GM21723 (cell line): ENCODE data around the gene DCAF8L2.
A peak's percentile ranks its signal among the peaks of the same experiment; 100 is the strongest.
"Not testable (repeated sequence)": the region's sequence is repeated elsewhere in the genome, so short reads cannot be mapped to it uniquely, and the experiment has no call there.

Source experiments
- ATAC-seq: cut with Tn5 transposase; IDR thresholded peaks from one replicate; pipeline ENCODE4 v1.9.1; 2021; ENCODE audit warnings: mild to moderate bottlenecking, moderate library complexity; ENCODE audit not compliant: unreplicated experiment

Gene DCAF8L2

DNA sequence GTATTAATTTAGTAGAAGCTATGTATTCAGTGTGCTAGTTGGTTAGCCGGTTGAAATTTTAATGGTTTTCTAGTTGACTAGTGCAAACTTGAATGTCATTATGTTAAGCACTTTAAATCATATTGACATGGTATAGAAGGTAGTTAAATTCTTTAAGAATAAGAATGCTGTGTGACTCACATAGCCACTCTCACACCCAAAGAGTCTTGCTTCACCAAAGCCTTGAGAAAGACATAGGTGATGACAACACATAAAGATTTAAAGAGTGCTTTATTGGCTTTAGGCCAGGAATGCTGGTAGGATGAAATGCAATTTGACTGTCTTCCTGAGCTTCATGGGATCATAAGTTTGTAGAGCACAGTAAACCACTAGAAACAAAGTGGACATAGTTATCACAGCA, 85.3 kb downstream of the DCAF8L2 start:
- ATAC-seq = no peak

DNA sequence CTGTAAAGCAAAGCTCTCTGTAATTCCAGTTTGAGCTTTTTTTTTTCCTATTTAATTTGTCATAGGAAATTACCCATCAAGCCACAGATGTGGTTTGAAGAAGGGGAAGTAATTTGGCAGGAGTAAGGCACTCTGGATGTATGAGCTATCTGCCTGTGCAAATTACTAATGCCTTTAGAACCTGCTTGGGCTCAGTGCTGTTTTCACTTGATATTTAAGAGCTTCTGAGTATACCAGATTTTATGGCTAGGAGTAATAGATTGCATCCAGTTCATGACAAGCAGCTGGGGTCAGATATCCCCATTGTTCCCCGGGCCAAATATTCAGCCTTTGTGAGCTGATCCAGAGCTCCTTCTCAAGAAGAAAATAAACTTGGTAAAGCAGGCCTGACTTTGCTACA, 89.1 kb downstream of the DCAF8L2 start:
- ATAC-seq = no peak

DNA sequence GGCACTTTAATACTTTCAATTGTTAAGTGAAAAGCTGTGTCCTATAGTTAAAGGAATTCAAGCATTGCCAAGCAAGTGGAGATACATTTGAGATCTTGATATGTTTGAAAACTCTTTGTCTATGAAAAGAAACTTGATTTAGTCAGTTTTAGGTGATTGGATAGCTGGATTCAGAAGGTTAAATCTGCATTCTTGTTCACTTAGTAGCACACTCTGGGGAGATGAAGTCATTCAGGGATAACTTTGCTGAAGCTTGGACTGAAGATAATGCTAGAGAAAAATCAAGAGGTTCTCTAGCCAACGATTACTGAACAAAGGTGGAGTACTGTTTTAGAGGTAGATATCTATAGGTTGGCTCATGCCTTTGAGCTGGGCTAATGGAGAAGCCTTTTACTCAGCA, 90.6 kb downstream of the DCAF8L2 start:
- ATAC-seq = no peak

DNA sequence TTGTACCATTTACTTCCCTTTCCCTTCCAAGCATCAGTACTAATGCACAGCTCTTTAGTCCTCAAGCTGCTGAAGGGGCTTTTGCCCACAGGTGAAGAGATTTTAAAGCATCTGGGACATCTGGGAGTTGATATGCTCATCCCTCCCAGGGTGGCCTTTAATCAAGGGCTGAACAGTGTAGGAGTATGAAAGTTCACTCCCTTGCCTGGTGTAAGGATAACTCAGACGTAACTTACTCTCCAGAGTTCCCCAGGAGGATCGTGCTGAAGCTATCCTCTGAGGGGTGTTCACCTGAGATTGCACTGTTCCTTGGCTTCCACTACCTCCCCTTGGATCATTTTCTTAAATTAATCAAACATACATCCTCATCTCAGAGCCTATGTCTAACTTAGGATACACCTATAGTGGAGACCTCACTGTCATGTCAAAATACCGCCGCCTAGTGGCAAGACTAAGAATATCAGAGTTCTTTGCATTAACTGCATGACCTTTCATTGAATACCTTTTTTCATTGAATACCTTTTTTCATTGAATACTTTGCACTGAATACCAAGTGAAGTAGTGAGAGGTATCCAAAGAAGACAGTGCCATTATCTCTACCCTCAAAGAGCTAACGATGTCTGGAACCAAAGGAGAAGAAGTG, 93.5 kb downstream of the DCAF8L2 start:
- peak; percentile 66 for ATAC-seq

DNA sequence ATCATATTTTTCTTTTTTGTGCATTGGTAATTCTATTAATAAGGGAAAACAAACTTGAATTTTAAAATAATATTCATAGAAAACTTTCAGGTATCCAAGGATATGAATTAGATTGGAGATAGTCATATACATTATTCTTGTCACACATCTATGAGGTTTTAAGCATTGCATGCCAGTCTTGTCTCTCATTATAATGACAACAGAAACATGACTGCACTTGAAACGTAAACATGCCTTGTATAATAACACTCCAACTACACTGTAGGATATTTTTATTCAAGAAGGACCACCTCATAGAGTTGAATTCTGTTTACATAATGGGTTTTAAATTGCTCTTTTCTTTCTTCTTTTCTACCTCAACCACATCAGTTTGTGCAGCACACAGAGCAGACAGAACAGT, 104.5 kb downstream of the DCAF8L2 start:
- ATAC-seq = no peak

DNA sequence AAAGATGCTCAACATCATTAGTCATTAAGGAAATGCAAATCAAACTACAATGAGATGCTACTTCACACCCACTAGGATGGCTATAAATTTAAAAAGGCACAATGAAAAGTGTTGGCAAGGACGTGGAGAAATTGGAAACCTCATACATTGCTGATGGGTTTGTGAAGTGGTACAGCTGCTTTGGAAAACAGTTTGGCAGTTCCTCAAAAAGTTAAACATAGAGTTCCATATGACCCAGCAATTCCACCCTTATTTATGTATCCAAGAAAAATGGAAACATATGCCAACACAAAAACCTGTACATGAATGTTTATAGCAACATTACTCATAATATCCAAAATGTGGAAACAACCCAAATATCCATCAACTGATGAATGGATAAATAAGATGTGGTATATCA, 116.4 kb downstream of the DCAF8L2 start:
- ATAC-seq = no peak

DNA sequence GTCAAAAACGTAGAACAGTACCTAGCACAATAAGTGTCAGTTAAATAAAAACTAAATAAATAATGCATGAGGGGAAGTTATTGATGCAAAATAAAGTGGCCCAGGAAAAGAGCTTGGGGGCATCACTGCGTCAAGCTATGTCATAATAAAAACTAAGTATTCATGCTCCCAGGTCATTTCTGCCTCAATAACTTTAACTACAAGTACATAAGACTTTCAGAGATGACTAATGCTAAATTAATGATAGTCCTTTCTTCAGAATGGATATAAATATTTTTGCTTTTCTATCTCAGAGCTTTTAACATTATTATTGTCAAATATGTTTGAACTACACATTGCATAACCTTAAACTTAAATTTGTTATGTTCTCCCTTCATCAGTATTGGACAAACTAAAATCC, 125.5 kb downstream of the DCAF8L2 start:
- no peak for ATAC-seq

DNA sequence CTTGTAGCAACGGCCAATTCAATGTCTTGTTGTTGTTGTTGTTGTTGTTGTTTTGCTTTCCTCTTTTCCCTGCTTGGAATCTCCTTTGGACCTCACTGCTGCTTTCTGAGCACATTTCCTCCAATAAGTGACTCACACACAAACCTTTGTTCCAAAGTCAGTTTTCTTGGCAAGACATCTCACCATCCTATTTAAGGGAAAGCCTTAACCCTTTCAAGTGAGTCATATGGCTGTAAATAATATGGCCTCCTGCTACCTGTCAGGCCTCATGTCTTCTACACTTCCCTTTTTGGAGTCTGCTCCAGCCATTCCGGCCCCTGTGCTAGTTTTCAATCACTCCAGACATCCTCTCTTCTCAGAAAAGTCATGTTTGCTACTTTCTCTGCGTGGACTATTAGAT, 138.1 kb downstream of the DCAF8L2 start:
- ATAC-seq = no peak

DNA sequence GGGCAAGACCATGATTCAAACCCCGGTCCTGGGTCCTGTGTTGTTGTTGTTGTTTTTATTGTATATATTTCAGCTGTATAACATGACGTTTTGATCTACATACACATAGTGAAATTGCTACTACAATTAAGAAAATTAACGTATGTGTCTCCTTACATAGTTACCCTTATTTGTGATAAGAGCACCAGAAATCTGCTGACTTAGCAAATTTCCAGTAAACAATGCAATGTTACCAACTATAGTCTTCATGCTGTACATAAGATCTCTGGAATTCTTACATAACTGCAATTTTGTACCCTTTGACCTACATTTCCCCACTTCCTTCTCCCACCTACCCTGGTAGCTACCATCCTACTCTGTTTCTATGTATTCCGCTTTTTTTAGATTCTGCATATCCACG, 141.8 kb downstream of the DCAF8L2 start:
- ATAC-seq = no peak

DNA sequence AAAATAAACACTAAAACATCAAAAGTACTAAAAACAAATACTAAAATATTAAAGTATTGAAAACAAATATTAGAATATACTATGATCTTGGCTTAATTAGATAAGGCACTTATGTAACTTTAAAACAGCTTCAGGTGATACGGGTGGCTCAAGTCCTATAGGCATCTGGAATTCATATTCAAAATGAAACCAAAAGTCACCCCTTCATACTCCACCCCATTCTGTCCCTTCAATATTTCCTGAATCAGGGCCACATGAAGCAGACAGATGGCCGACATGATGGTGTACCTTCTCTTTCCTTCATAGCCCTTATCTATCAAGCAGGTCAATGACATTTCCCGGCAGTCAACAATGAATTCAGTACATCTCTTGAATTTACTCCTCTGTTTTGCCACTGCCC, 145.8 kb downstream of the DCAF8L2 start:
- no peak for ATAC-seq

DNA sequence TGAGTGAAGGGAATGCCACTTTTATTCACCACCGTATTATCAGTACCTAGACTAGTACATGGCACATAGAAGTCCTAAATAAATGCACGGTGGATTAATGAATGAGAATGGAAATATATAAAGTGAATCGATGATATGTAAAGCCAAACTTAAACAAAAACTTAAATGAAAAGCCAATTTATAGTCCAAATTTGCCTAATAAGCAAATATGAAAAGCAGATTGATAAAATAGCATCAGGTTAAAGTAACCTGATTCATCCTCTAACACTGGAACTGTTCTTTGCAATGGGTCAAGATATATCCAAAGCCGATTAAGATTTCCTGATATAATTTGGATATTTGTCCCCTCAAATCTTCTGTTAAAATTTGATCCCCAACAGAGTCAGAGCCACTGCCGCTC, 150.8 kb downstream of the DCAF8L2 start:
- ATAC-seq = no peak

DNA sequence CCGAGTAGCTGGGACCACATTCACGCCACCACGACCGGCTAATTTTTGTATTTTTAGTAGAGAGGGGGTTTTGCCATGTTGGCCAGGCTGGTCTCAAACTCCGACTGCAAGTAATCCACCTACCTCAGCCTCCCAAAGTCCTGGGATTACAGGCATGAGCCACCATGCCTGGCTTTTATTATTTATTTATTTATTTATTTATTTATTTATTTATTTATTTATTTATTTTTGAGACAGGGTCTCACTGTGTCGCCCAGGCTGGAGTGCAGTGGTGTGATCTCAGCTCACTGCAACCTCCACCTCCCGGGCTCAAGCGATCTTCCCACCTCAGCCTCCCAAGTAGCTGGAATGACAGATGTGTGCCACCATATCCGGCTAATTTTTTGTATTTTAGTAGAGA, 153.4 kb downstream of the DCAF8L2 start:
- ATAC-seq = not testable (repeated sequence)

DNA sequence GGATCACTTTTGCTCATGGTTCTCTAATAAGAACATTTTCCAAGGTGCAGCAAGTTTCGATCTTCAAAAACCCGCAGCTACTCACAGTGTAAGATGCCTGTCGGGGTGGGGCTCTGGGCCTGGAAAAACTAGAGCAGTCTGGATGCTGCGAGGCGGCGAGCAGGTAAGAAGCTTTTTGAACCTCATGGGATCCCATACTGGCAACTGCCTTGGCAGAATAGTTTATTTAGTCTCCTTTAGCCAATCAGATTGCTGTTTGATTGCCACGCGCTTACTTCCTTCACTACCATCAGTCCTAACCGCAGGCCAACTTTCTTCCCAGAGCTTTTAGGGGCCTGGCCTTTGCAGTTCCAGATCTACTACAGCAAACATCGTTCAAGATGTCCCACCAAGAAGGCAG, 156.4 kb downstream of the DCAF8L2 start:
- no peak for ATAC-seq

DNA sequence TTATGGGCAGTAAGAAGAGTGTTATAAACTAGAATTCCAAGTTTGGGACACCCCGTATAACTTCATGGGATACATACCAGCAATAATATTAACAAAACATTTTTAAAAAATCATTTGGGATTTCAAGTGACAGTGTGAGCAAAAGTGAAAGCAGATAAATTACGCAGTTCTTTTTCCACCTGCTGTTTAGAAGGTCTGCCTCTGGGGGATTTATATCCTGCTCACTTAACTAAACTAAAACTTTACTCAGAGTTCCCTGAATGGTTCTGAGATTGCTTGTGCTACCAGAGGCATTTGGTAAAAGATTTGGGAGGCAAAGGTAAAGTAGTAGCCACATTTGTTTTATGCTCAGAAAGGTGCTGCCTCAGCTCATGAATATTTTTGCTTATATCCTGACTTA, 160.2 kb downstream of the DCAF8L2 start:
- not testable (repeated sequence) for ATAC-seq

DNA sequence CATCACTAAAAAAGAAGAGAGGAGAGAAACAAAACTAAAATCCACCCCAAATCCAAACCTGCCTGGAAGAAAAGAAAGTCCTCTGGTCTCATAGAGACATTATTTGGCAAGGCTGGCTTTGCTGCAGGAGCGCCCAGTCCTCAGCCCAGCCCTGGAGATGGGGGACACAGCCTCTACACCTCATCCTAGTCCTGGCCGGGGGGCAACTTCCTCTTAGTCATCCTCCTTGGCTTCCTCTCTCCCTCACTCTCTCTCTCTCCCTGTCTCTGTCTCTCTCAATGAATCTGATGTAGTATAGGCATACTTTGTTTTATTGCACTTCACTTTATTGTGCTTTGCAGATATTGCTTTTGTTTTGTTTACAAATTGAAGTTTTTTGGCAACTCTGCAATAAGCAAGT, 161.8 kb downstream of the DCAF8L2 start:
- no peak for ATAC-seq

DNA sequence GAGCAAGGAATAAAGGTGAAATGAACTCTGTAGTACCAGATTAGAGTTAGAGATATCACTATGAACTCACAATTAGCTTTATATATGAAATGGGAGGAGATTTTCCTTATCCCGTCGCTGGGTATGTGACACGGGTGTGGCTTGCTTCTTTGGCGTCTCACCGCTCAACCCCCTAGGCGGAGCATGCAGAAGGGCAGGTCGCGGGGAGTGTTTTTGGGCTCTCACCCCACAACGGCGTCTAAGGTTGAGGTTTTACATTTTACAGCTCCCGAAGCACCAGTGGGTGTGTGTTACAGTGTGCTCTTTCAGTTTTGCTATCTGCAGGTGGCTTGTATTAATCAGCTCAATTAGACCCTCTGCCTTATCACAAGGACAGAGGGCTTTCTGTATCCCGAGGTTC, 175.6 kb downstream of the DCAF8L2 start:
- ATAC-seq = no peak

DNA sequence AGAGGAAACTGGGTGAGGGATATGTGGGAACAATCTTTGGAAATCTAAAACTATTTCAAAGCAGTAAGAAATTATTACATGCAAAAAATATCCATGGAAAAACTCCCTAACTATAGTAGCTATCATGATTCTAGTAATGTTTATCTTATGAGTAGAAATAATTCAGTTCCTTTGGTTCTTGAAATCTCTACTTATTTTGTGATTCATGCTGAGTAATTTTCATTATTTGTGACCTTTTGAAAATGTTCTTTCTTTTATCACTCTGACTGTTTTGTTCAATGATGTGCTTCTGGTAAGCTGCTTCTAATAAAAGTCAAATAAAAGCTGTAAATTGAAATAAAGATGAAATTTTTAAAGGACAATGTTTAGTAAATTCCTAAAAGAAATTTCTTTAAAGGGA, 177.2 kb downstream of the DCAF8L2 start:
- no peak for ATAC-seq

DNA sequence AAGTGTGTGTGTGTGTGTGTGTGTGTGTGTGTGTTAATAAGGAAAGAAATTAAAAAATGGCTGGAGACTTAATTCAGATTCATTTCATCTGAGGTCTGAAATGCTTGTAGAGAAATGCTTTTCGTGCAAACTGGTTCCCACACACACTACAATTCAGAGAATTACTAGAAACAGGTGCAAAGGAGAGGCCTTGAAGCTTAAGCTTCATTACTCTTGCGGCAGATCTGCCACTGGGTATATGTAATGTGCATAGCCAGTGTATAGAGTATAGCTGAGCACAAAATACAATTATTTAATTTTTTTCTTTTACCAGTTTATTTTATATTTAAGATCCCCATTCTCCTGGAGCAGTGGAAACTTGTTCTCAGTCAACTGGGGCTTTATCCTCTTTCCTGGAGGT, 185.8 kb downstream of the DCAF8L2 start:
- no peak for ATAC-seq

DNA sequence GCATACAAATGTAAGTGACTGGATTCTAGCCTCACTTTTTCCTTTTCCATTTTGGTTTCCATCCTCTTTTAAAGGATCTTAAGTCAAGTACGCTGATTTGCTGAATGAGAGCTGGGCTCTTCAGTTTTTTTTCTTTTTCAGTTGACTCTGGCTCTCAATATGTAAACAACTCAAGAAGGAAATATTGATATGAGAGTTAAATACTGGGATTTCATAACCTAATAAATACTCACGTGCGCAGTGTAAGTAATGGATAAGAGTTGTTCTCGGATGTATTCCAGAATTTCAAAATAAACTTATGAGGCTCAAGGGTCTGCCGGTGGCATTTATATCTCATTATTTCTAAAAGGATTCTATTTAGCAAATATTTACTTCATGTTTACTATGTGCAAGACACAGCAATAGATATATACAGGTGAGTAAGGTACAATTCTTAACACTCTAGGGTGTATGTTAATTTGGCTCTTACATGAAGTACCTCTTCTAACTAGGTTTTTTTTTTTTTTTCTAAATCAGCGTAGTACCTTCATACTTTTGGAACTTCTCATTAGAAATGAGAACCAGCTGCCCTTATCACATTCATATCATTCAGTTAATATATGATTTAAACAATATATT, 206.6 kb downstream of the DCAF8L2 start:
- ATAC-seq = no peak

DNA sequence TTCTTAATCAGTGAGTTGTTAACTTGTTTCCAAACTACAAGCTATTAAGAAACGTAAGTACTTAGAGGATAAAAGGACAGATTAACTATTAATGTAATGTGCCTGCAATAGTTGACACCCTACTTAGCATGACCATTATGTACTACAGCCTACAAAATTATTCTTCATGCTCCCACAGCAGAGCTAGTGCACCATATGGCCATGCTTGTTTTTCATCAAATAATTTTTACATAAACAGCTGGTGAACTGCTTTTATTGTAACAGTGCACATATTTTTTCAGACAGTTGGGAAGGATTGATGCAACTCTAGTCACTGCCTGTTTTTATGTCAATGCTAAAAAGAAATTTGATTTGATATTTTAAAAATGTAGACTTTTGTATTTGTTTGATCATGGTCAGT, 207.4 kb downstream of the DCAF8L2 start:
- no peak for ATAC-seq
